22Rv1 (cell line): ENCODE data around the gene PARD3B.

Experiments used
- CTCF ChIP-seq: fragments of 450-650 bp; IDR thresholded peaks from 2 replicates; pipeline ENCODE4 v1.5.1; 2017; ENCODE audit warnings: mild to moderate bottlenecking
- ZFX ChIP-seq: fragments of 450-650 bp; IDR thresholded peaks from 2 replicates; pipeline ENCODE4 v1.6.1; 2017; ENCODE audit warnings: antibody characterized with exemption, borderline replicate concordance

- TF ChIP-seq CTCF (no peak), ZFX (no peak)
These were observed 1084.0 kb downstream of the PARD3B start for GRCh38 chr2:205629091-205629776.
